NOMO-1 treated with dmso at 0.1 percent for 144 hours (cell line): ENCODE results near the gene SCG3.
"Not testable (repeated sequence)": the region's sequence is repeated elsewhere in the genome, so short reads cannot be mapped to it uniquely, and the experiment has no call there.

Source experiments
- DNase-seq: peaks from one replicate; lab custom pipeline; 2025; ENCODE audit not compliant: unreplicated experiment; lab: John Stamatoyannopoulos, UW

SCG3 gene

DNA sequence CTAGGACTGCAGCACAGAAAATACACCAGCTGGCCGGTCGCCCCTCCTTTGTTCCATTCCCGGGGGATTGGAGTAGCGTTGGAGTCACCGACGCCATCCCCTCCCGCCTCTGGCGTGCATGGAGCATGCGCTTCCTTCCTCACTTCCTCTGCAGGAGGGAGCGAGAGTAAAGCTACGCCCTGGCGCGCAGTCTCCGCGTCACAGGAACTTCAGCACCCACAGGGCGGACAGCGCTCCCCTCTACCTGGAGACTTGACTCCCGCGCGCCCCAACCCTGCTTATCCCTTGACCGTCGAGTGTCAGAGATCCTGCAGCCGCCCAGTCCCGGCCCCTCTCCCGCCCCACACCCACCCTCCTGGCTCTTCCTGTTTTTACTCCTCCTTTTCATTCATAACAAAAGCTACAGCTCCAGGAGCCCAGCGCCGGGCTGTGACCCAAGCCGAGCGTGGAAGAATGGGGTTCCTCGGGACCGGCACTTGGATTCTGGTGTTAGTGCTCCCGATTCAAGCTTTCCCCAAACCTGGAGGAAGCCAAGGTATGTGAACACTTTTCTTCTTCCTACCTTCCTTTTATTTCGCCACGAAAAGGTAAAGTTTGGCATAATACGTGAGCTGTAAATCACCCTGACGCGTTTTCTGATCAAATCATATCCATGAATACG, at the start of gene SCG3:
Gene SCG3, plus strand, starts transcription at position 201 of the 661 bp plus-strand sequence. Its CDS starts 253 bp downstream, at position 454.
- peak; percentile 77 for DNase-seq

DNA sequence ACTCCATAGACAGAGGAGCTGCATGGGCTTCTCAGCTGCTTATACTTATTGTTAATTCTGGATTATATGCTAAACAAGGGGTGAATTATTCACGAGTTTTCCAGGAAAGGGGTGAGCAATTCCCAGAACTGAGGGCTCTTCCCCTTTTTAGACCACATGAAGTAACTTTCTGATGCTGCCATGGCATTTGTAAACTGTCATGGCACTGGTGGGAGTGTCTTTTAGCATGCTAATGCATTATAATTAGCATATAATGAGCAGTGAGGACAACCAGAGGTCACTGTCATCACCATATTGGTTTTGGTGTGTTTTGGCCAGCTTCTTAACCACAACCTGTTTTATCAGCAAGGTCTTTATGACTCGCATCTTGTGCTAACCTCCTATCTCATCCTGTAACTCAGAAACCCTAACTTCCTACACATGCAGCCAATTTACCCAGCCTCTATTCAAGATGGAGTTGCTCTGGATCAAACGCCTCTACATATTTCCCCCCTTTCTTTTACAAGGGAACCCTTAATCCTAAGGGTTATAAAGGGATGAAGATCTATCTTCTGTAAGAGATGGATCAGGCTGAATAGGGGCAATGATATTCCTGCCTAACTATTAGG, 46.6 kb upstream of the SCG3 start:
- DNase-seq: no peak

DNA sequence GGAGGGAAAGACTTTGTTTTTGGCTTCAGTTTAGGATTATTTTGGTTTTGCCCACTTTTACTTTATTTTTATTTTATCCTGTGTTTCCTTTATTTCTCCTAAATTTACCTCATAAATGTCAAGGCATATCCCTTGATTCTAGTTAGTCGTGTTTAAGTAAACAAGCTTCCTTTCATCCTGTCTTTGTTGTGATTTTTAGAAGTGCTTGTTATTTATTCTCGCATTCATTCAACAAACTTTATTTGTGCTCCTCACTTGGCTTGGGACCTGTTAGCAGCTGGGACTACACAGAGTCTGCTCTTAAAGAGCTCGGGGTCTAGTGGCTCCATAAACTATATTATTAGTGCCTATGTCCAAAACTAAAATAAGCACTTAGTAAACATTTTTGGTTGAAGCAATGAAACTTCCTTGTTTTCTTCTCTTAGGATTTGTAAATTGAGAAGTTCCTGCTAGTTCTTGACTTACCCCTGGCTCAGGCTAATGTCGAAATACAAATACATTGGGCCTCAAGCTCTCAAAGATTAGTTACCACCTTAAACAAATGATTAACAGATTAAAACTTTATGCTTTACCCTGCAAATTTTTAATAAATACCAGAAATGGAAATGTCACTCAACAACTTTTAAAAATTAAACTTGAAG, 39.7 kb upstream of the SCG3 start:
- DNase-seq: no peak

DNA sequence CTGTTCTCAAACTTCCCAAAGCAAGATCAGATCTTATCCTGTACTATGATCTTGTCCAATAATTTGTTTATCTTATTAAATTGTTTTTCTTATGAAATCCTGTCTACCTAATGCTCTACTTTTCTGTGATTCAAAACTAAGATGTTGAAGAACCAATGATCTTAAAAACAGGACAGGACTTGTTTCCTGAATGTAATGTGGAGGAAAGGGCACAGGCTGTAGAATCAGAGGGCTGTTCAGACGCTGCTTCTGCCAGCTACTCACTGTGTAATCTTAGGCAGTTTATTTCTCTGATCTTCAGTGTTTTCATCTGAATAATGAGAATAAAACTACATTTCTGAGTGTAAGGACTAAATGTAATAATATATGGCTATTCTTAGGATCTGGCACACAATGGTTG, 38.6 kb upstream of the SCG3 start:
- no peak for DNase-seq

DNA sequence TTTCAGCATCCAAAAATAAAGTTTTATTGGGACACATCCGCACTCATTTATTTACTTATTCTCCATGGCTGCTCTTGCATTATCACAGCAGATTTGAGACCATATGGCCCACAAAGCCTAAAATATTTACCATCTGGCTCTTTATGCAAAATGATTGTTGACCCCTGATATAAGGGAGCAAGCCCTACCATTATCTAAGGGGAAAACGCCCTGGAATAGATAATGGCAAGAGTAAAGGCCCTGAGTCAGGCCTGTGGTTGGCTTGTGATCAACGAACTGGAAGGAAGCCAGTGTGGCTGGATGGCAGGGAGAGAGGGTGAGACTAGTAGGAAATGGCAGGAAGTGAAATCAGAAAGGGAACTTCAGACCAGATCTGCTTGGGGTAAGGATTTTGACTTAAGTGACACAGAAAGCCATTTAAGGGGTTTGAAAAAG, 34.2 kb upstream of the SCG3 start:
- peak; percentile 78 for DNase-seq

DNA sequence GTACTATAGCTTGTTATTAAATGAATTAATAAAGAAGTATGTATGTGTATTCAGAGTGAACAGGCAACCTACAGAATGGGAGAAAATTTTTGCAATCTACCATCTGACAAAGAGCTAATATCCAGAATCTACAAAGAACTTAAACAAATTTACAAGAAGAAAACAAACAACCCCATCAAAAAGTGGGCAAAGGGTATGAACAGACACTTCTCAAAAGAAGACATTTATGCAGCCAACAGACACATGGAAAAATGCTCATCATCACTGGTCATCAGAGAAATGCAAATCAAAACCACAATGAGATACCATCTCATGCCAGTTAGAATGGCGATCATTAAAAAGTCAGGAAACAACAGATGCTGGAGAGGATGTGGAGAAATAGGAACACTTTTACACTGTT, 33.2 kb upstream of the SCG3 start:
- not testable (repeated sequence) for DNase-seq

DNA sequence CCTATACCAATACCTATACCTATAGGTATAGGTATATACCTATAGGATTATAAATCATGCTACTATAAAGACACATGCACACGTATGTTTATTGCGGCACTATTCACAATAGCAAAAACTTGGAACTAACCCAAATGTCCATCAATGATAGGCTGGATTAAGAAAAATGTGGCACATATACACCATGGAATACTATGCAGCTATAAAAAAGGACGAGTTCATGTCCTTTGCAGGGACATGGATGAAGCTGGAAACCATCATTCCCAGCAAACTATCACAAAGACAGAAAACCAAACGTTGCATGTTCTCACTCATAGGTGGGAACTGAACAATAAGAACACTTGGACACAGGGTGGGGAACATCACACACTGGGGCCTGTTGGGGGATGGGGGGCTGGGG, 32.7 kb upstream of the SCG3 start:
- DNase-seq: not testable (repeated sequence)

DNA sequence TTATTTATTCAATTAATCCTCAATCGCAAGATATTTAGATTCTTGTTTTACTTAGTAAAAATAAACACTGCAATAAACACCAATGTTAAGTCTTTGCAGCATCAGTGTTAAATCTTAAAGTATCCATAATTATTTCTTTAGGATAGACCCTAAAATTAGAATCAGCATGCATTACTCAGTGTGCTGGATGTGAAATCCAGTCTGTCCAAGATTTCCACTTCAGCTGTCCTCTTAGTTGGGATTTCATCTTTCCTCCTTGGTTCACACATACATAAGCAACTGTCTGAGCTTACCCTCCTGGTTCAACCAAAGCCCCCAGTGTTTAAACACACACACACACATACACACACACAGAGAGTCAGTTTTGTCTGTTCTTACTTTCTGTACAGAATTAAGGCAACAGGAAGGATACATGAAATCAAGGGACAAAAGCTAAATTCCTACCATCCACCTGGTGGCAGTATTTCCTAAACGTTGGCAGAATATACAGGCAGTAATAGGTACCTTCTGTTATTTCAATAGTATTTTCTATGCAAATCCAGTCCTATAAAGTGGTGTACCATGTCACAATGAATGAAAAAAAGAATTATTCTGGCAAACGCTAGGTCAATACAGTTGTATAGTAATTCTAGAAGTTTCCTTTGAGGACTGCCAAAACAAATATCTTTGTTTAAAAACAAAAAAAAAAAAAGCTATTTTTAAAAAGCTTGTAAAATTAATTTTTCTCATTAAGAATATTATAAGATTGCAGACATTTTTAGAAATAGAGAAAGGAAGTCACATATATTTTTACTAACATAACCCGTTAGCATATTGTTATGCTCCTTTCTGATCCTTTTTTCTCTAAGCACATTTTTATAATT, 31.4 kb upstream of the SCG3 start:
- DNase-seq: peak; percentile 59

DNA sequence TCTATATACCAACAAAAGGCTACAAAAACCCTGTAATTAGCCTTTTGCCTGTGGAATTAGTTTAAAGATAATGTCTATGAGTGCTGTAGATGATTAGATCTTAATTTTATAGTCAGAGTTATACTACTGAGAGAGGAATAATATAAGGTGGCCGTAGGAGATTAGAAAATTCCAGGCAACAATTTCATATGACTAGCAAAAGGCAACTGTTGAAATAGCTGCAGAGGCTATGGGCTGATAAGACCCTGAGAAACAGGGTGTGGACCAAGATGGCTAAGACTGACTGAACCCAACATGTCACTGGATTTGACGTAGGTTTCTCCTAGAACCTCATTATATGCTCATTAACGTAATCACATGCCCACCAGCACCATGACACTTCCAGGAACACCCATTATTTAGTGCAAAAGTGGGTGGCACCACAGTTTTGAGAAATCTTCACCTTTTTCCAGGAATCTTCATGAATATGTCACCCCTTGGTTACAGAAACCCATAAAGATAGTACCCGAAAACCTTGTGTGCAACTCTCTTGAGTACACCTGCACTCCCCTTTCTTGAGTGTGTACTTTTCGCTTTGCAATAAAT, 29.1 kb upstream of the SCG3 start:
- no peak for DNase-seq

DNA sequence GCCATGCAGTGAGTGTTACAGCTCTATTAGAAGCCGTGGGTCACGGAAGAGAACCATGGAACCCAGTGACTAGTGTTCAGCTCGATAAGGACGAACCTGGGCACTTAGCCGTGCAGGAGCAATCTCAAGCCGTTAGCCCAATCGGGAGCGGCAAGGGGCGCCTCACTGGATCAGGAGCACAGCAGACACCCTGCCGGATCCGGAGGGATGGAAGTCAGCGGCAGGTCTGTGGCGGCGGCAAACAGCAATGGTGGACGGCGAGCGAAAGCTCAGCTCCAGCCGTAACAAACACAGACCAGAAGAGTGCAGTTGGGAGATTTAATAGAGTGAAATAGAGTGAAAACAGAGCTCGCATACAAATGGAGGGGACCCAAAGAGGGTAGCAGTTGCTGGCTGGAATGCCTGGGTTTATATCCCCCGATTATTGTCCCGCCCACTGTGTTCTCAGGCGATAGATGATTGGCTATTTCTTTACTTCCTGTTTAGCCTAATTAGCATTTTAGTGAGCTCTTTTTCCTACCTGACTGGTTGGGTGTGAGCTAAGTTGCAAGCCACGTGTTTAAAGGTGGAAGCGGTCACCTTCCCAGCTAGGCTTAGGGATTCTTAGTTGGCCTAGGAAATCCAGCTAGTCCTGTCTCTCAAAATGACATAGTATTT, 25.8 kb upstream of the SCG3 start:
- not testable (repeated sequence) for DNase-seq

DNA sequence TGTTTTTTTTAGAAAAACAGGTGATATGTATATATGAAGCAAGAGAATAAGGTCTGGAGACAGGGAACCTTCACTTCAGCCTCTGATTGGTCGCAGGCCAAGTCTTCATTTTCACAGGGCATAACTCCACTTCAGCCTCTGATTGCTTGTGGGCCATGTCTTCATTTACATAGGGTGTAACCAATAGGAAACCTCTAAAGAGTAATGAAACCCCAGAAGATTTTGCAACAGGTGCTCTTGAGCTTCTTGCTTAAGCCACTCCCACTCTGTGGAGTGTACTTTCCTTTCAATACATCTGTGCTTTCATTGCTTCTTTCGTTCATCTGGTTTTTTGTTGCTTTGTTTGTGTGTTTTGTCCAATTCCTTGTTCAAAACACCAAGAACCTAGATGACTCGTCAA, 22.6 kb upstream of the SCG3 start:
- peak; percentile 43 for DNase-seq

DNA sequence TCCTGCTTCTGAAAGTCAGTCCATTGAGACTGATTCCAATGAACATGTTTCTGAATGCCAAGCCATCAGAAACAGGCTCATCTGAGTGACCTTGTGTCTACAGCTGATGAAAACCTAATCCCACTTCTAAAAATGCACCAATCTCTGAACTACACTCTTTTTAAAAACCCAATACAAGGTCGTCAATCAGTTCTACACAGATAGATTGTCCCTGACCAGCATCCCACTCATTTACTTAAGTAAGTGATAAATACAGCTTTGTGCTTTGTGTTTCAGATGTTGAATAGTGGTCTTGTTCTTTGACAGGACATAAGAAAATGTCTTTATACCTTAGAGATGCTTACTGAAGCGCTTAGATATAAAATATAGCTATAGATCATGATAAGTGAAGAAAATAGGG, 20.2 kb upstream of the SCG3 start:
- no peak for DNase-seq

DNA sequence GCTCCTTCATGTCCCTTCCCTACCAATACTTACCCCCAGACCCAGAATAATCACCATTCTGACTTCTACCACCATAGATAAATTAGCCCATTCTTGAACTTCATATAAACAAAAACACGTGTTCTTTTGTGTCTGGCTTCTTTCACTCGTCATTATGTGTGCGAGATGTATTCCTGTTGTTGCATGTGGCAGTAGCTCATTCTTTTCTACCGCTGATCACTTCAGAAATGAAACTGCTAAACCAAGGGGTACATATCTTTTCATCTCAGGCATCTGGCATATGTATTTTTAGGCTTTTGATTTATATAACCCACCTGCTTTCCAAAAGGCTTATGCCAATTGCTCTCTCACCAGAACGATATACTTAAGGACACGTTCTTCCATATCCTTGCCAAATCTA, 13.8 kb upstream of the SCG3 start:
- DNase-seq: no peak

DNA sequence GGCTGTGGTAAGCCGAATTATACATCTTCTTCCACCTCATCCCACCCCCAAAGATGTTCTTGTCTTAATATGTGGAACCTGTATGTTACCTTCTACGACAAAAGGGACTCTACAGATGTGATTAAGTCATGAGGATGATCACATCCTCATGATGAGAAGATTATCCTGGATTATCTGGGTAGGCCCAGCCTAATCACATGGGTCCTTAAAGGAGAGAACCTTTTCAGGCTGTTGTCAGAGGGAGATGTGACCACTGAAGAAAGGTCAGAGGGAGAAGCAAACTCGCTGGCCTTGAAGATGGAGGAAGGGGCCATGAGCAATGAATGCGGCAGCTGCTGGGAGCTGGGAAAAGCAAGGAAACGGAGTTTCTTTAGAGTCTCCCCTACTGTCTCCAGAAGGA, 12.9 kb upstream of the SCG3 start:
- no peak for DNase-seq

DNA sequence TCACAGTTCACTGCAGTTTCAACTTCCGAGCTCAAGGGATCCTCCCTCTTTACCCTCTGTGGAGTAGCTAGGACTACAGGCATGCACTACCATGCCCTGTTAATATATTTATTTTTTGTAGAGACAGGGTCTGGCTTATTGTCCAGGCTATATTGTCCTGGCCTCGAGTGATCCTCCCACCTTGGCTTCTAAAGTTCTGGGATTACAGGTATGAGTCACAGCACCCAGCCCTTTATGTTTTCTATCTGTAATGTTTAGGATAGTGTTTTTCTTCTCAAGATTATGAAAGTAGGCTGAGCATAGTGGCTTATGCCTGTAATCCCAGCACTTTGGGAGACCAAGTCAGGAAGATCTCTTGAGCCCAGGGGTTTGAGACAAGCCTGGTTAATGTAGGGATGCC, 11.9 kb upstream of the SCG3 start:
- DNase-seq: no peak

DNA sequence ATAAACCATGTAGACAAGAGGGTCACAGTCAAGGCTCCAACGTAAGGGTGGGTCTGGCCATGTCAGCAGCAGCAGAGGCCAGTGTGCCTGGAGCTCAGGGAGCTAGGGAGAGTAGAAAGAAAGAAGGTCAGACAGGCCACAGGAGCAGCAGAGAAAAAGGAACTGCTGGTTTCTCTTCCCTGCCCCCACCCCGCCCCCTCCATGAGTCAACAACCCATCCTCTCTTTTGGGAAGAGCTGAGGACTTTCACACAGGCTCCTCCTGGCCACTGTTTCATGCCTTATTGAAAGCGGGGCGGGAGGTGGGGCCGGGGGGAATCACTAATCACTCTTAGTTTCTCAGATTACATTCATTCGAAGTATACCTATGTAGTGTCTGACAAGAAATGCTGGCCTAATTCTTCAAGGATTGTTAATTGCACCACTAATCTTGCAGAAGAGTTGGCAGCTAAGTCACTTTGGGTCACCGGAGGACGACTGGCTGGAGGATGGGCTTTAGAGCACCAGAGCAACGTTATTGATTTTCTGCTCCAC, 9.1 kb upstream of the SCG3 start:
- DNase-seq: peak; percentile 25

DNA sequence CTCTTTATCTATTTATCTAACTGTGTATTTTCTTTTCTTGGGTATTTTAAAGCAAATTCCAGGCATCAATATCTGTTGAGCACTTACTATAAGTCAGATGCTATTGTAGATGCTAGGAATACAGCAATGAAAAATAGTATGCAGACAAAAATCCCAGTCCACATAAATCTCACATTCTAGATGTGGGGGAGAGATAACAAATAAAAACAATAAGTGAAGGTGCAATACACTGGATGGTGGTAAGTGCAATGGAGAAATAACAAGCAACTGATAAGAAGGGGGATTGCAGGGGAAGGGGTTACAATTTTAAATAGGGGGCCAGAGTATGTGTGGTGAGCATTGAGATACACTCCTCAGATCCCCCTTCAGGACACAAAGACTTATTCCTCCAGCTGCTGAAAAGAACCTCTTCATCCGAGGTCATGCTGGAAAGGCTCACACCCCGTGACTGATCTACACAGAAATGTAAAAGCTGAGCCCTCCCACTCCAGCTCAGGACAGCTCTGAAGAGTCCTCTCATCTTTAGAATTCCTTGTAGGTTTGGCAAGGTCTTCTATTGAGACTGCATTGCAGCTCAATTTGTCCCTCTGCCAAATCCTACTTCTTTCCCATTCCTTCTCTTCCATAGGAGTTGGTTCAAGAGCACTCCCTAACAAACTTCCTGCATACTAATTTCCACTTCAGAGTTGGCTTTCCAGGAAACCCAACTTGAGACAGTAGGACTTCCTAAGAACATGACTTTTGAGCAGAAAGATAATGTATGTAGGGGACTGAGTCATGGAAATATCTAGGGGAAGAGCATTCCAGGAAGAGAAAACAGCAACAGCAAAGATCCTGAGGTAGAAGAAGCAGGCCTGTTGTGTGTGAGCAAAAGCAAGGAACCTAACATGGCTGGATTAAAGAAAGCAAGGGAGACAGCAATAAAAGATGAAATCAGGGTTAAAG, 8.1 kb upstream of the SCG3 start:
- DNase-seq: no peak

DNA sequence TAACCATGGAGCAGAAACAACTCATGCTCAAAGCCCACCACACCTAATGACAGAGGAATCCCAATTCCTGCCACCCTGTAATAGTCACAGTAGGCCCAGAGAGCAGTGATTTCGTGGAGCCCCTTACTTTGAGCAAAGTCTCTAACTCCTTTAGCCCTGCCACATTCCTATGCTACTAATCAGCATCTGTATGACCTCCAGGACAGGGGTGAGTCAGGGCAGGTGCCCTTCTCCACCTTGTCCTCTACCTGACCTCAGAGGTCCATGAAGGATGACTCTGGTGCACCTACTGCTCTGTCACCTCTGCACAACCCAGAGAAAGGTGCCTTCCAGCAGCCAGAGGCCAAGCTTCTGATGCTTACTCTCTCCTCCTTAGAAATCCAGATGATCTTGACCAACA, 6.1 kb upstream of the SCG3 start:
- DNase-seq: no peak

DNA sequence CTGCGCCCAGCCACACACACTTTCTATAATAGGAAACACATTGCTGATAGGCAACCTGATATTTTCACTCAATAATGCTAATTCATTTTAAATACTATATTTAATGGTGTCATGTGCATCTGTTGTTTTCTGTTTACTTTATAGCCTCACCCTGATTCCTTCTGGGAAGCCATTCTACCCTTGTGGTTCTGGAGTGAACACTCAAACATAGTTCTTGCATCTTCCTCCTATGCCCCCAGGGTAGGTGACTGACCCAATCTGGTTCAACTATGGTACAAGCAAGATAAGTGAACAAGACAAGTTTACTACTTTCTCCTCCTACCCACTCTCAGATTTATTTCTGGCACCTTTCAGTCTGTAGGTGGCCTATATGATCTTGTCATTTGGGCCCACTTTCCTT, 4.3 kb upstream of the SCG3 start:
- no peak for DNase-seq
